ENCODE data around the gene SLC15A2.
"Not testable (repeated sequence)": the region's sequence is repeated elsewhere in the genome, so short reads cannot be mapped to it uniquely, and the experiment has no call there.

SLC15A2 gene

DNA sequence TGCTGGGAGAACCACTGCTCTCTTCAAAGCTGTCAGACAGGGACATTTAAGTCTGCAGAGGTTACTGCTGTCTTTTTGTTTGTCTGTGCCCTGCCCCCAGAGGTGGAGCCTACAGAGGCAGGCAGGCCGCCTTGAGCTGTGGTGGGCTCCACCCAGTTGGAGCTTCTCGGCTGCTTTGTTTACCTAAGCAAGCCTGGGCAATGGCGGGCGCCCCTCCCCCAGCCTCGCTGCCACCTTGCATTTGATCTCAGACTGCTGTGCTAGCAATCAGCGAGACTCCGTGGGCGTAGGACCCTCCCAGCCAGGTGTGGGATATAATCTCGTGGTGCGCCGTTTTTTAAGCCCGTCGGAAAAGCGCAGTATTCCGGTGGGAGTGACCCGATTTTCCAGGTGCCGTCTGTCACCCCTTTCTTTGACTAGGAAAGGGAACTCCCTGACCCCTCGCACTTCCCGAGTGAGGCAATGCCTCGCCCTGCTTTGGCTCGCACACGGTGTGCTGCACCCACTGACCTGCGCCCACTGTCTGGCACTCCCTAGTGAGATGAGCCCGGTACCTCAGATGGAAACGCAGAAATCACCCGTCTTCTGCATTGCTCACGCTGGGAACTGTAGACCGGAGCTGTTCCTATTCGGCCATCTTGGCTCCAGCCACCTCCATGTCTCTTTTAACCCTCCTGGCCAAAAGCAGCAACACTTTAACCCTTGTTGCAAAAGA, 44.1 kb downstream of the SLC15A2 start:
- H3K9ac ChIP-seq (ENCODE audit: low read depth, low read length); H3K4me3 ChIP-seq (ENCODE audit: low read length); H3K27me3 ChIP-seq (ENCODE audit: insufficient read depth, low read length); H3K27ac ChIP-seq (ENCODE audit: low read length); H3K36me3 ChIP-seq (ENCODE audit: insufficient read depth, low read depth, low read length); H3K4me1 ChIP-seq (ENCODE audit: insufficient read depth, low read length); H3K9me3 ChIP-seq (ENCODE audit: insufficient read depth, low read depth, low read length): not testable (repeated sequence)

DNA sequence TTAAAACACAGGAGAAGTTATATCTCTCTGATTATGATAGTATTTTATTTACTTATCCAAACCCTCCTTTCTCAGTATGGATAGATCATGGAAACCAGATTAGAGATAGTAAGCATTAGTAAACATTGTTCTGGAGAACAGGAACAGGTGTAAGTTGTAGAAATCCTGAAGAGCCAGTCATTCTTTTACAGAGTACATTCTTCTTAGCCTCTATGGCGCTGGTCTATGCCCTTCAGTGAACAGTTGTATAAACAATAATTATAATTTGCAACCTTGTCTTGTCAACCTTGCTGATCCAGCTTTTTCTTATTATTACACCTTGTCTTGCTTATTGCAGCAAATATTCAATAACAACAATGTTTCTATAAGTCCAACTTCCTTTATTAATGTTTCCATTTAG, 47.4 kb downstream of the SLC15A2 start:
- Histone ChIP-seq H3K27ac (ENCODE audit: low read length) (no peak overlapping the region), H3K4me3 (ENCODE audit: low read length) (no peak overlapping the region), H3K36me3 (ENCODE audit: insufficient read depth, low read depth, low read length) (no peaks in the 10 kb centered on the region)

GRCh38 chr3:121942116-121942786, 48.0 kb downstream of the SLC15A2 start:
- Histone ChIP-seq H3K4me1 (ENCODE audit: insufficient read depth, low read length) (no peaks in the 10 kb centered on the region), H3K4me3 (ENCODE audit: low read length) (no peak overlapping the region), H3K27ac (ENCODE audit: low read length) (no peak overlapping the region), H3K27me3 (ENCODE audit: insufficient read depth, low read length) (no peaks in the 10 kb centered on the region), H3K36me3 (ENCODE audit: insufficient read depth, low read depth, low read length) (no peaks in the 10 kb centered on the region), H3K9me3 (ENCODE audit: insufficient read depth, low read depth, low read length) (no peaks in the 10 kb centered on the region), H3K9ac (ENCODE audit: low read depth, low read length) (no peak overlapping the region)

More for the DNA sequence above, 47.4 kb downstream of the SLC15A2 start:
- Histone ChIP-seq H3K4me1 (ENCODE audit: insufficient read depth, low read length) (no peaks in the 10 kb centered on the region), H3K9ac (ENCODE audit: low read depth, low read length) (no peak overlapping the region), H3K27me3 (ENCODE audit: insufficient read depth, low read length) (no peaks in the 10 kb centered on the region), H3K9me3 (ENCODE audit: insufficient read depth, low read depth, low read length) (no peaks in the 10 kb centered on the region)

DNA sequence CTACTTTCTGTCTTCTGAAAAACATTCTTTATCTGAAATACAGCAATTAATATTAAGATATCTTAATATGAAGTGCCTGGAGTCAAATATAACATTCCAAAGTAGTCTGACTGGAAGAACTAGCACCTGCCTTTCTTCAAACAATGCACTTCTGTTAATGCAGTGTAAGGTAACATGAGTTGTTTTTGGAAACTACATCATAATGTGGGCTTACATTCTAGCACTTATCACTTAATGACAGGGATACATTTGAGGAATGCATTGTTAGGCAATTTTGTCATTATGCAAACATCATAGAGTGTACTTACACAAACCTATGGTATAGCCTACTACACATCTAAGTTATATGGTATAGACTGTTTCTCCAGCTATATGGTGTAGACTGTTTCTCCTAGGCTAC, 49.2 kb downstream of the SLC15A2 start:
- Histone ChIP-seq H3K27me3 (ENCODE audit: insufficient read depth, low read length) (no peaks in the 10 kb centered on the region), H3K36me3 (ENCODE audit: insufficient read depth, low read depth, low read length) (no peaks in the 10 kb centered on the region), H3K4me3 (ENCODE audit: low read length) (no peak overlapping the region), H3K9me3 (ENCODE audit: insufficient read depth, low read depth, low read length) (no peaks in the 10 kb centered on the region), H3K4me1 (ENCODE audit: insufficient read depth, low read length) (no peaks in the 10 kb centered on the region), H3K9ac (ENCODE audit: low read depth, low read length) (no peak overlapping the region), H3K27ac (ENCODE audit: low read length) (no peak overlapping the region)

DNA sequence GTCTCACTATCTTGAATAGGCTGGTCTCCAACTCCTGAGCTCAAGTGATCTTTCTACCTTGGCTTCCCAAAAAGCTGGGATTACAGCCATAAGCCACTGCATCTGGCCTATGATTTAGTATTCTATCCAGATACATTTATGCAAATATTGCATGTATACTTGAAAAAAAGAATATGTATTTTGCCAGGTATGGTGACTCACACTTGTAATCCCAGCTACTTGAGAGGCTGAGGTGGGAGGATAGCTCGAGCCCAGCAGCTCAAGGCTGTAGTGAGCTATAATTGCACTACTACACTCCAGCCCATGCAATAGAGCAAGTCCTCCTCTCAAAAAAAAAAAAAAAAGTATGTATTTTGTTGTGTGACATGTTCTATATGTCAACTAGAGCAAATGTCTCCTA, 54.4 kb downstream of the SLC15A2 start:
- no peaks in the 10 kb centered on the region; the same call in 1 of the 2 replicates for H3K4me1 ChIP-seq (ENCODE audit: insufficient read depth, low read length)
- no peaks in the 10 kb centered on the region for H3K36me3 ChIP-seq (ENCODE audit: insufficient read depth, low read depth, low read length)
- no peaks in the 10 kb centered on the region for H3K9me3 ChIP-seq (ENCODE audit: insufficient read depth, low read depth, low read length)
- H3K27me3 ChIP-seq (ENCODE audit: insufficient read depth, low read length) = no peaks in the 10 kb centered on the region
- no peak overlapping the region for H3K27ac ChIP-seq (ENCODE audit: low read length)
- no peak overlapping the region for H3K4me3 ChIP-seq (ENCODE audit: low read length)
- no peak overlapping the region for H3K9ac ChIP-seq (ENCODE audit: low read depth, low read length)

GRCh38 chr3:121951291-121951919, 57.2 kb downstream of the SLC15A2 start:
- Histone ChIP-seq H3K27ac (ENCODE audit: low read length) (no peak overlapping the region), H3K9ac (ENCODE audit: low read depth, low read length) (no peak overlapping the region), H3K4me3 (ENCODE audit: low read length) (no peak overlapping the region), H3K4me1 (ENCODE audit: insufficient read depth, low read length) (no peaks in the 10 kb centered on the region; the same call in 1 of the 2 replicates), H3K27me3 (ENCODE audit: insufficient read depth, low read length) (no peaks in the 10 kb centered on the region), H3K9me3 (ENCODE audit: insufficient read depth, low read depth, low read length) (no peaks in the 10 kb centered on the region), H3K36me3 (ENCODE audit: insufficient read depth, low read depth, low read length) (no peaks in the 10 kb centered on the region)

DNA sequence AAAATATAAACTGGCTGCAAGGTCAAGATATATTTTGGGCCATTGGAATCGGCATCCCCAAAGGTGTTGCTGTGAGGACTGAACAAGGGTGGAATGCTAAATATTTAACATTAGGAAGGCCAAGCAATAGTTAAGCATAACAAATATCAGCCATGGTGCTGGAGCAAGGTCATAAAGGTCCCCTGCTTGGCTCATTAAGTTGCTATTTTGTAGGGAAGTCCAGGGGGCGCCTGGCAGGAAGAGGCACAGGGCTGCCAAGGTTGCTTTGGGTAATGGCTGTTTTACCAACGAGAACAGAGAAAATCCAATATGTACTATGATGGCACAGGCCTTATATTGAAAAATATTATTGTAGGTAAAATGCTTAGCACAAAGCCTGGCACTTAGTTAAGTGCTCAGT, 62.2 kb downstream of the SLC15A2 start:
- no peaks in the 10 kb centered on the region for H3K9me3 ChIP-seq (ENCODE audit: insufficient read depth, low read depth, low read length)

GRCh38 chr3:121957674-121958415, 63.6 kb downstream of the SLC15A2 start:
- Histone ChIP-seq H3K9me3 (ENCODE audit: insufficient read depth, low read depth, low read length) (no peaks in the 10 kb centered on the region), H3K27me3 (ENCODE audit: insufficient read depth, low read length) (no peaks in the 10 kb centered on the region), H3K27ac (ENCODE audit: low read length) (no peak overlapping the region), H3K9ac (ENCODE audit: low read depth, low read length) (no peak overlapping the region), H3K4me3 (ENCODE audit: low read length) (no peak overlapping the region), H3K4me1 (ENCODE audit: insufficient read depth, low read length) (no peaks in the 10 kb centered on the region; the same call in 1 of the 2 replicates), H3K36me3 (ENCODE audit: insufficient read depth, low read depth, low read length) (no peaks in the 10 kb centered on the region)

More for the DNA sequence above, 62.2 kb downstream of the SLC15A2 start:
- H3K4me3 ChIP-seq (ENCODE audit: low read length) = 0 out of 2 replicates have a peak overlapping the region, but pooled peaks have one; percentile 24
- H3K27ac ChIP-seq (ENCODE audit: low read length) = peak overlapping the region; percentile 69
- H3K4me1 ChIP-seq (ENCODE audit: insufficient read depth, low read length) = no peaks in the 10 kb centered on the region; the same call in 1 of the 2 replicates
- H3K36me3 ChIP-seq (ENCODE audit: insufficient read depth, low read depth, low read length) = no peaks in the 10 kb centered on the region
- no peaks in the 10 kb centered on the region for H3K27me3 ChIP-seq (ENCODE audit: insufficient read depth, low read length)
- no peak overlapping the region for H3K9ac ChIP-seq (ENCODE audit: low read depth, low read length)

GRCh38 chr3:121958801-121959200, 64.6 kb downstream of the SLC15A2 start:
- Histone ChIP-seq H3K27ac (ENCODE audit: low read length) (no peak overlapping the region), H3K9me3 (ENCODE audit: insufficient read depth, low read depth, low read length) (no peaks in the 10 kb centered on the region), H3K4me1 (ENCODE audit: insufficient read depth, low read length) (no peaks in the 10 kb centered on the region; the same call in 1 of the 2 replicates), H3K36me3 (ENCODE audit: insufficient read depth, low read depth, low read length) (no peaks in the 10 kb centered on the region), H3K4me3 (ENCODE audit: low read length) (no peak overlapping the region), H3K9ac (ENCODE audit: low read depth, low read length) (no peak overlapping the region), H3K27me3 (ENCODE audit: insufficient read depth, low read length) (no peaks in the 10 kb centered on the region)

DNA sequence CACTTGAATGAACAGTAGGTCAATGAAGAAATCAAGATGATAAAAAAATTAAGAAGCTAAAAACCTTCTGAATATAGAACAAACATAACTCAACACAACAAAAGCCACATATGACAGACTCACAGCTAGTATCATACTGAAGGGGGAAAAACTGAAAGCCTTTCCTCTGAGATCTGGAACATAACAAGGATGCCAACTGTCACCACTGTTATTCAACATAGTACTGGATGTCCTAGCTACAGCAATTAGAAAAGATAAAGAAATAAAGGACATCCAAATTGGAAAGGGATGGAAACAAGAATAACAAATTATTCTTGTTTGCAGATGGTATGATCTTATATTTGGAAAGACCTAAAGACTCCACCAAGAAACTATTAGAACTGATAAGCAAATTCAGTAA, 67.1 kb downstream of the SLC15A2 start:
- no peaks in the 10 kb centered on the region for H3K36me3 ChIP-seq (ENCODE audit: insufficient read depth, low read depth, low read length)
- H3K9me3 ChIP-seq (ENCODE audit: insufficient read depth, low read depth, low read length) = no peaks in the 10 kb centered on the region
- no peaks in the 10 kb centered on the region; the same call in 1 of the 2 replicates for H3K4me1 ChIP-seq (ENCODE audit: insufficient read depth, low read length)
- no peak overlapping the region for H3K9ac ChIP-seq (ENCODE audit: low read depth, low read length)
- H3K27me3 ChIP-seq (ENCODE audit: insufficient read depth, low read length) = no peaks in the 10 kb centered on the region
- H3K27ac ChIP-seq (ENCODE audit: low read length) = no peak overlapping the region
- no peak overlapping the region for H3K4me3 ChIP-seq (ENCODE audit: low read length)

DNA sequence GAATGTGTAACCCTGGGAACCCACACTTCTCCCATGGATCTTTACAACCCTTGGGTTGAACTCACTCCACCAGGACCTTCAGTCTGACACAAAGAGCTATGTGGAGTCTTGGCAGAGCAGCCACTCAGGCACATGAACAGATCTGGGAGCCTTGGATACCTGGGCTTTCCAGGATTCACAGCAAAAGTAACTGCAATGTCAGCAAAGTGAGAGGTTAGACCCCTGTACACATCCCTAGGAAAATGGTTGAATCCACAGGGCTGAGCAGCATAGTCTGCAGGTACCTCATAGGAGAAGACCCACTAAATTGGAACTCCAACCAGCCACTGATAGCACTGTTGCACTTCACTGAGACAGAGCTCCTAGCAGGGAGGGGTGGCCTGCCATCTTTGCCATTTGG, 68.2 kb downstream of the SLC15A2 start:
- H3K4me1 ChIP-seq (ENCODE audit: insufficient read depth, low read length) = no peaks in the 10 kb centered on the region
- H3K9me3 ChIP-seq (ENCODE audit: insufficient read depth, low read depth, low read length) = no peaks in the 10 kb centered on the region
- H3K36me3 ChIP-seq (ENCODE audit: insufficient read depth, low read depth, low read length) = no peaks in the 10 kb centered on the region
- H3K9ac ChIP-seq (ENCODE audit: low read depth, low read length) = no peak overlapping the region
- no peak overlapping the region for H3K27ac ChIP-seq (ENCODE audit: low read length)
- no peak overlapping the region for H3K4me3 ChIP-seq (ENCODE audit: low read length)
- no peaks in the 10 kb centered on the region for H3K27me3 ChIP-seq (ENCODE audit: insufficient read depth, low read length)

All from iPS-20b (cell line).